Stimulated activated CD4-positive, alpha-beta T cell treated with anti-CD3 and anti-CD28 coated beads, Interleukin-2, amount 100 ng/mL, for 48 hours (primary cell): ENCODE results near the gene FUBP1.
"Not testable (repeated sequence)": the region's sequence is repeated elsewhere in the genome, so short reads cannot be mapped to it uniquely, and the experiment has no call there.

Experiments
- DNase-seq, 2 donors: peaks; one replicate each; pipeline ENCODE4 v3.0.0-alpha.2; 2020

The FUBP1 gene, protein sequence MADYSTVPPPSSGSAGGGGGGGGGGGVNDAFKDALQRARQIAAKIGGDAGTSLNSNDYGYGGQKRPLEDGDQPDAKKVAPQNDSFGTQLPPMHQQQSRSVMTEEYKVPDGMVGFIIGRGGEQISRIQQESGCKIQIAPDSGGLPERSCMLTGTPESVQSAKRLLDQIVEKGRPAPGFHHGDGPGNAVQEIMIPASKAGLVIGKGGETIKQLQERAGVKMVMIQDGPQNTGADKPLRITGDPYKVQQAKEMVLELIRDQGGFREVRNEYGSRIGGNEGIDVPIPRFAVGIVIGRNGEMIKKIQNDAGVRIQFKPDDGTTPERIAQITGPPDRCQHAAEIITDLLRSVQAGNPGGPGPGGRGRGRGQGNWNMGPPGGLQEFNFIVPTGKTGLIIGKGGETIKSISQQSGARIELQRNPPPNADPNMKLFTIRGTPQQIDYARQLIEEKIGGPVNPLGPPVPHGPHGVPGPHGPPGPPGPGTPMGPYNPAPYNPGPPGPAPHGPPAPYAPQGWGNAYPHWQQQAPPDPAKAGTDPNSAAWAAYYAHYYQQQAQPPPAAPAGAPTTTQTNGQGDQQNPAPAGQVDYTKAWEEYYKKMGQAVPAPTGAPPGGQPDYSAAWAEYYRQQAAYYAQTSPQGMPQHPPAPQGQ

GRCh38 chr1:77978969-77979876 is at the start of gene FUBP1:
FUBP1 (minus strand) TSS chr1:77979072; CDS start chr1:77979004, 68 bp downstream.
- DNase-seq, result peak; percentile 89 to 93

GRCh38 chr1:78021134-78021533 is 42.3 kb upstream of the FUBP1 start:
- DNase-seq, result not testable (repeated sequence)

- DNase-seq, result no peak
Observed at GRCh38 chr1:78019024-78019423, 40.2 kb upstream of the FUBP1 start.

DNA sequence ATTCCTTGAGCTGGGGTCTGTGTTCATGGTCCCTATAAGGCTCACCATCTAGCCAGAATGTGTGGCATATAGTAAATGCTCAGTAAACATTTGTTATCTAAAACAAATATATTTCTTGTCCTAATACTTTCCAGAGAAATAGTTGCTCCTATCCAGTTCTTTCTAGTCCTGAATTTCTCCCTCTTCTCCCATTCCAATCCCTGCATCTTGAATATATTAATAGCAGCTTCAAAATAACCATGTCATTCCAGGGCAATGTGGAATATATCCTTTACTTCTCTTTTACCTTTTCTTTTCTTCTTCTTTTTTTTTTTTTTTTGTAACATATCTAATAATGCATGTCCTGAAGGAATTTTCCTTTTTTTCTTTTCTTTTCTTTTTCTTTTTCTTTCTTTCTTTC is 36.3 kb upstream of the FUBP1 start:
- DNase-seq, result no peak

GRCh38 chr1:78011050-78011449 is 32.2 kb upstream of the FUBP1 start:
- DNase-seq, result no peak

- DNase-seq, result no peak
Observed at GRCh38 chr1:78009836-78010235, 31.0 kb upstream of the FUBP1 start.

GRCh38 chr1:78009276-78009675 is 30.4 kb upstream of the FUBP1 start:
- DNase-seq, result no peak

- DNase-seq, result no peak
Observed at GRCh38 chr1:78007677-78008341, 28.9 kb upstream of the FUBP1 start.

DNA sequence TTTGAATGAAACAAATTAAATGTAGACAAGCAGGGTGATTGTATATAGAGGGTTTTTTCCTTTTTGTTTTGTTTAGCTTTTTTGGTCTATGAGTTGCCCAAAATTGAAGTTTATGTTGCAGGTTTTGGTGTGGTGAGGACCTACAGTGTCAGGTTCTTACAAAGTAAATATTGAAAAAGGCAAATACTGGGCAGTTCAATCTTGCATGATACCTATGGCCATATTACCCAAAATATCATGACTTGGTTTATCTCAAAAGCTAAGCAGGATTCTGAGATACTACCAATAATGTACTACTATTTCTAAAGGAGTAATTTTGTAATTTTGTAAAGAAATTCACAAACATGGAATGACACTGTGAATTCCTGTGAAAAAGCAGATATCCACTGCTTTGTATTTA is 27.6 kb upstream of the FUBP1 start:
- no peak for DNase-seq

- DNase-seq, result no peak
Observed at GRCh38 chr1:78005755-78006154, 26.9 kb upstream of the FUBP1 start.

- DNase-seq, result no peak
Observed at GRCh38 chr1:78005448-78005722, 26.5 kb upstream of the FUBP1 start.

DNA sequence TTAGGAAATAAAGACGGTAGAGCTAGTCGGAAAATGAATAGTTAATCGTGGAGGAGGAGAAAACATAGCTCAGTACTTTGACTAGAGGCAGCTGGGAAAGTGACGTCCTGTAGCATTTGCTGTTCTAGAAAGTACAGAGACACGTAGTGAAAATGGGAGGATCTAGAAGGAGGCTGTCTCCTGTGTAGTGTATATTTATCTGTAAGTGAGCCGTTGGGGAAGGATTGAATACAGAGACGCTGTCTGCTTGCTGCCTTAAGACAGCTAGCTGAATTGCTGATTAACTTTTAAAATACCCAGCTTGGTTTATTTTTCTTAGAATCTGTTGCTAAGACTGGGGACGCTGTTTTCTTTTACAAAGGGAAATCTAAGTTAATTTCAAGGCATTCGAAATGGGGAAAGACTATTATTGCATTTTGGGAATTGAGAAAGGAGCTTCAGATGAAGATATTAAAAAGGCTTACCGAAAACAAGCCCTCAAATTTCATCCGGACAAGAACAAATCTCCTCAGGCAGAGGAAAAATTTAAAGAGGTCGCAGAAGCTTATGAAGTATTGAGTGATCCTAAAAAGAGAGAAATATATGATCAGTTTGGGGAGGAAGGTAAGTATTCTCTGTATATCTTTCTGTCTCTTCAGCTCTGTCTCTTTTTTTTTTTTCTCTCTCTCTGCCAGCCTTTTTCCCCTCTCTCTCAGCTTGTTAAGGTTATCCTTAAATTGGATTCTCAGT is 26.0 kb upstream of the FUBP1 start, which contains the start of gene DNAJB4:
Gene DNAJB4 (plus strand): TSS at position 221 of the 729 bp plus-strand sequence. CDS start 172 bp downstream, at position 393.
- peak; percentile 21 to 36 for DNase-seq

DNA sequence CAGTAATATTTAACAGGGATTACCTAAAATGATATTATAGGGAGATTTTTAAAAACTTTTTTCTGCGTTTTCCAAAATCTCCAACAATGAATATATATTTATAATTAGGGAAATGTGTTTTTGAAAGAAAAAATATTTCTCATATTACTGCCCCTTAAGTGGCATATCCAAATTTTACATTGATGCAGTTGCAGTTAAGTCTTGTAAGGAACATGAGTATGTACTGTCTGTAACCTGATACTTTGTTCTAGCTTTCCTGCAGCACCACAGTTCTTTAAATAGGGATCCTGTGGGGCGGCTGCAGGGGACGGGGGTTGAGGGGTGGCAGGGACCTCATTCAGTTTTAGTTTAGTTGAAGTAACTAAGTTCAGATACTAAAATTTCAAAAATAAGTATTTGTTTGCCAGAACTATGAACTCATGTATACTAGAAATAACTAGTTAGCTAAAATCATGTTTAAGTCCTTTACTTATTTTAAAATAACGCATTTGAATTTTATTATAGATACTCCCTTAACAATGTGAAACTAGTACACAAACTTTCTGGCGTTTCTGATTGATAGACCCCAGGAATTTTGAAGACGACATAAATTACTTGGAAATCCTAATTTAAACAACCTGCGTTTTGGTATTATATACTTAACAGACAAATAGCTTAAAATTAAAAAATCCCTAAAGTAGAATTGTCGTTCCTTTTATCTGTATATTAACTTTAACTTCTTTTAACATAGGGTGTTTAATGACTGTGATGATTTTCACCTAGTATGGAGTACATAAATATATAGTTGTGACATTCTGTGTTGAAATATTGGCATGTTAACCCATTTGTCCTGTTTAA is 25.2 kb upstream of the FUBP1 start:
- DNase-seq, result peak; percentile 19 to 24

DNA sequence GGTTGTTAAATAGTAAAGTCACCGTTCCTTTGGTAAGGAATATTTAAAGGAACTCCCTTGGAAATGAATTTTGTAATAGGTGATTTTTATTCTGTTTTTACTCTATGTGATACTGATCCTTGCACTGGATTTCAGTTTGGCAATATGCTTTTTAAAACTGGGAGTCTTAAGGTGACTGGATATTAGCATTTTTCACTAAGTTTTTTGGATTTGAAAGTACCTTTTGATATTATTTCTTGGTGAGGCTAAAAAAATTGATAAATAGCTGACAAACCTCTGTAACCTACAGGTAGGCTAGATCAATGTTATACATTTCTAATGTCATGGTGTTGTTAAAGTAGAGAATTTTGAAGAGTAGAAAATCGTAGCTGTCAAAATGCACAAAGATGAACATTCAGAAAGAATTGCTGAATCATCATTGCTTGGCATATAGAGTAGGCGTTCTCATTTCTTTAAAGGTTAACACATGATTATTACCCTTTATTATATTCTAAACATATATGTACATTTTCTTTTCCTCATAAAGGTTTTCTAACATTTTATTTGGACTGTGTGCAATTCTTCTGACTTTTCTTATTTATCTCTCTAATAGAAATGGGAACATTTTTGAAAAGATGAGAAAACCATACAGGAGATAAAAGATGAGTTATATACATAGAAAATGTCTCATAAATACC is 24.3 kb upstream of the FUBP1 start:
- no peak for DNase-seq

DNA sequence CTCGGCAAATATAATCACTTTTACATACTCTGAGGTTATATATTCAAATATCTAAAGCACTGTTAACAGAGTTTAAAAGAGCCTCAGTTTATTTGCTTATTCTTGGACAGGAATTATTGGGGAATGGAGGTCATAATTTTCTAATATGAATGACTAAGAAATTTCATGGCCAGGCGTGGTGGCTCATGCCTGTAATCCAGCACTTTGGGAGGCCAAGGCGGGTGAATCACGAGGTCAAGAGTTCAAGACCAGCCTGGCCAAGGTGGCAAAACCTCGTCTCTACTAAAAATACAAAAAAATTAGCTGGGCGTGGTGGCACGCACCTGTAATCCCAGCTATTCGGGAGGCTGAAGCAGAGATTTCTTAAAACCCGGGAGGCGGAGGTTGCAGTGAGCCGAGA is 21.7 kb upstream of the FUBP1 start:
- DNase-seq, result not testable (repeated sequence)

DNA sequence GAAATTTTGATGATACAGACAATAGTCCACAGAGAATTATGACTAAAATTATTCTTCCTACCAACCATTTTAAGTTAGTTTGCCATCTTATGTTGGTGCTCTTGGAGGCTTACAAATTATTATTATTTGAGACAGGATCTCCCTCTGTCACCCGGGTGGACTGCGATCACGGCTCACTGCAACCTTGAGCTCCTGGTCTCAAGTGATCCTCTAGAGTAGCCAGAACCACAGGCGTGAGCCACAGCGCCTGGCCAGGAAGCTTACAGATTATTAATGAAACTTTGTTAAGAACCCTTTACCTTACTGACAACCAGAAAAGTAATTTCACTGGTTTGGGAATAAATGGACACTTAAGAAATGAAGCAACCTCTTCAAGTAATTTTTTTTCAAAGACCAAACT is 17.9 kb upstream of the FUBP1 start:
- no peak for DNase-seq

GRCh38 chr1:77994117-77994705 is 15.3 kb upstream of the FUBP1 start:
- DNase-seq, result no peak

DNA sequence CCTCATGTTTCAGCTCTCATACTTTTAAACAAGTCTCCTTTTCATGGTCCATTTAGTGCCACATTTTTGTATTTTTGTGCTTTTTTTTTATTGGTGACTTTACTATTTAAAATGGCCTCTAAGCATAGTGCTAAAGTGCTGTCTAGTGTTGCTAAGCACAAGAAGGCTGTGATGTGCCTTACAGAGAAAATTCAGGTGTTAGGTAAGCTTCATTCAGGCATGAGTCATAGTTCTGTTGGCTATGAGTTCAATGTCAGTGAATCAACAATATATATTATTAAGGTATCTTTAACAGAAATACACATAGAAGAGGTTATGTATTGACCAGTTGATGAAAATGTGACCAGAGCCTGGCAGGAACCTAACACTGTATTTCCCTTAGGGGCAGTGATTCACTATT is 12.8 kb upstream of the FUBP1 start:
- no peak for DNase-seq

- no peak for DNase-seq
Observed at GRCh38 chr1:77990629-77991204, 11.8 kb upstream of the FUBP1 start.

- no peak for DNase-seq
Observed at GRCh38 chr1:77989744-77990143, 10.9 kb upstream of the FUBP1 start.
